IMR-90 (cell line): ENCODE measurements around the gene STRIP1. TPM values are rescaled to one million over a fixed set of nuclear protein-coding genes. Genes with fewer than 3 reads are reported as not detected.
"Not testable (repeated sequence)": the region's sequence is repeated elsewhere in the genome, so short reads cannot be mapped to it uniquely, and the experiment has no call there.

ENCODE experiments used
- ATAC-seq: fragments of 200-7000 bp; cut with Tn5 transposase; 2 replicates; pipeline ENCODE4 v1.9.1; 2020; ENCODE audit warnings: low read depth, mild to moderate bottlenecking, moderate library complexity
- BruUV-seq: library from RNA; stranded (reverse); fragments of 400-500 nt; replicated peaks from 2 replicates; lab custom pipeline; 2021; lab: Mats Ljungman, UMichigan
- CTCF ChIA-PET: fragments of 300-600 bp; formaldehyde crosslinking; extraction: SDS; loops from one replicate; lab custom pipeline; 2021; ENCODE audit warnings: antibody characterized with exemption; lab: Yijun Ruan, JAX
- POLR2A ChIA-PET: fragments of 300-600 bp; sonication (Branson Sonifier 250); formaldehyde crosslinking; loops from one replicate; lab custom pipeline; 2022; ENCODE audit warnings: antibody characterized with exemption; ENCODE audit not compliant: unreplicated experiment; lab: Charles Lee
- DNase-seq: peaks from one replicate; pipeline ENCODE4 v3.0.0; 2013
- H2AFZ ChIP-seq: replicated peaks from 2 replicates; pipeline ENCODE3; 2013; ENCODE audit warnings: low read length, mild to moderate bottlenecking; ENCODE audit not compliant: poor library complexity
- H2AK5ac ChIP-seq: 2 replicates; pipeline ENCODE4 v1.6.1; 2013; ENCODE audit warnings: low read depth, low read length, inconsistent platforms
- H2AK9ac ChIP-seq: replicated peaks from 2 replicates; pipeline ENCODE3; 2013; ENCODE audit warnings: mild to moderate bottlenecking, low read depth, low read length, moderate library complexity; ENCODE audit not compliant: poor library complexity
- H2BK120ac ChIP-seq: 2 replicates; pipeline ENCODE4 v1.6.1; 2013; ENCODE audit warnings: low read depth, low read length, inconsistent platforms
- H2BK15ac ChIP-seq: 3 replicates; pipeline ENCODE4 v1.6.1; 2013; ENCODE audit warnings: low read depth, low read length, inconsistent platforms
- H2BK20ac ChIP-seq: 2 replicates; pipeline ENCODE4 v1.6.1; 2013; ENCODE audit warnings: low read depth, mild to moderate bottlenecking, inconsistent platforms, low read length, moderate library complexity
- H2BK5ac ChIP-seq: 2 replicates; pipeline ENCODE4 v1.6.1; 2013; ENCODE audit warnings: mild to moderate bottlenecking, low read depth, low read length, inconsistent platforms; ENCODE audit not compliant: poor library complexity, severe bottlenecking
- H3K14ac ChIP-seq: replicated peaks from 2 replicates; pipeline ENCODE4 v1.6.1; 2013; ENCODE audit warnings: low read depth, low read length, inconsistent platforms
- H3K18ac ChIP-seq: 2 replicates; pipeline ENCODE4 v1.6.1; 2013; ENCODE audit warnings: low read depth, low read length, control low read depth
- H3K23ac ChIP-seq: 2 replicates; pipeline ENCODE4 v1.6.1; 2013; ENCODE audit warnings: low read depth, low read length, inconsistent platforms
- H3K27ac ChIP-seq: 2 replicates; pipeline ENCODE4 v1.5.1; 2013; ENCODE audit warnings: mild to moderate bottlenecking, control low read depth, low read length; ENCODE audit not compliant: insufficient read depth
- H3K27me3 ChIP-seq: 2 replicates; pipeline ENCODE4 v1.6.1; 2013; ENCODE audit warnings: low read length; ENCODE audit not compliant: control insufficient read depth, insufficient read depth
- H3K36me3 ChIP-seq: 2 replicates; pipeline ENCODE4 v1.6.1; 2013; ENCODE audit warnings: low read length, mixed read lengths; ENCODE audit not compliant: control insufficient read depth, insufficient read depth
- H3K4ac ChIP-seq: 2 replicates; pipeline ENCODE4 v1.6.1; 2013; ENCODE audit warnings: low read depth, low read length, inconsistent platforms
- H3K4me1 ChIP-seq: 2 replicates; pipeline ENCODE4 v1.6.1; 2013; ENCODE audit warnings: low read length, mixed read lengths; ENCODE audit not compliant: control insufficient read depth, insufficient read depth
- H3K4me2 ChIP-seq: 2 replicates; pipeline ENCODE4 v1.6.1; 2013; ENCODE audit warnings: low read depth, mild to moderate bottlenecking, control low read depth, low read length, moderate library complexity
- H3K4me3 ChIP-seq: 2 replicates; pipeline ENCODE4 v1.5.1; 2013; ENCODE audit warnings: low read depth, mild to moderate bottlenecking, control low read depth, low read length, moderate library complexity; ENCODE audit not compliant: insufficient read depth
- H3K56ac ChIP-seq: 2 replicates; pipeline ENCODE4 v1.6.1; 2013; ENCODE audit warnings: low read length, inconsistent platforms; ENCODE audit not compliant: insufficient read depth; ENCODE audit errors: extremely low read depth
- H3K79me1 ChIP-seq, 2 experiments: 2 replicates each; pipeline ENCODE4 v1.6.1; 2013; ENCODE audit warnings: low read length in 2 of 2, inconsistent platforms in 1 of 2, low read depth in 1 of 2
- H3K9ac ChIP-seq: 2 replicates; pipeline ENCODE4 v1.6.1; 2013; ENCODE audit warnings: low read depth, low read length, control low read depth
- H3K9me1 ChIP-seq: 2 replicates; pipeline ENCODE4 v1.6.1; 2013; ENCODE audit warnings: low read length, inconsistent platforms; ENCODE audit not compliant: insufficient read depth
- H3K9me3 ChIP-seq: 2 replicates; pipeline ENCODE4 v1.6.1; 2013; ENCODE audit warnings: low read length; ENCODE audit not compliant: control insufficient read depth, insufficient read depth
- H4K20me1 ChIP-seq: 2 replicates; pipeline ENCODE4 v1.6.1; 2013; ENCODE audit warnings: low read length, inconsistent platforms; ENCODE audit not compliant: insufficient read depth
- H4K5ac ChIP-seq: 2 replicates; pipeline ENCODE4 v1.6.1; 2013; ENCODE audit warnings: mild to moderate bottlenecking, low read depth, low read length, control low read depth
- H4K8ac ChIP-seq, 2 experiments: 2 replicates each; pipeline ENCODE4 v1.6.1; 2013; ENCODE audit warnings: low read depth in 2 of 2, low read length in 2 of 2, control low read depth in 1 of 2, inconsistent platforms in 1 of 2
- H4K91ac ChIP-seq: 2 replicates; pipeline ENCODE4 v1.6.1; 2013; ENCODE audit warnings: low read depth, low read length, inconsistent platforms; ENCODE audit not compliant: insufficient read depth
- CEBPB ChIP-seq: IDR thresholded peaks from 2 replicates; pipeline ENCODE4 v1.6.1; 2012; ENCODE audit warnings: low read depth, low read length, improper control_type of control experiment
- WGBS, 2 experiments: methylation state at CpG; one replicate each; pipeline versions ENCODE4 v1.1.5 to v1.1.7; 2013; ENCODE audit warnings: missing lambda C conversion rate in 2 of 2; ENCODE audit not compliant: insufficient read length in 1 of 2; ENCODE audit errors: extremely low coverage in 2 of 2; 5-methylcytosine and 5-hydroxymethylcytosine counted together
- dilution Hi-C: fragments of 300-500 bp; cut with HindIII; formaldehyde crosslinking; loops from one replicate; pipeline ENCODE4 v1.14.3; 2018; ENCODE audit warnings: low sequenced_read_pairs; ENCODE audit not compliant: unreplicated experiment
- in situ Hi-C: fragments of 300-500 bp; cut with MboI; formaldehyde crosslinking; loops from 3 replicates; pipeline ENCODE4 v1.14.3; 2019; ENCODE audit warnings: low sequenced_read_pairs, inconsistent platforms, mixed read lengths
- intact Hi-C: fragments of 100-400 bp; cut with micrococcal nuclease; formaldehyde crosslinking; loops from 2 replicates; pipeline ENCODE4 v1.10.0; 2022
- polyA plus RNA-seq, 3 experiments: library from polyadenylated mRNA; depleted of rRNA; stranded (reverse); fragments of >200 nt; gene quantifications; 2 replicates each; pipeline ENCODE4 v1.2.3, GENCODE V29; 2012; ENCODE audit warnings: low replicate concordance in 1 of 3
- total RNA-seq: library from RNA; depleted of rRNA; stranded (reverse); fragments of >200 nt; gene quantifications from 2 replicates; pipeline ENCODE4 v1.2.3, GENCODE V29; 2012

The STRIP1 gene
- total and polyA plus RNA-seq, 2 of the 4 experiments (the other 2 are of a cell fraction) = 30.4 to 33.5 TPM

DNA sequence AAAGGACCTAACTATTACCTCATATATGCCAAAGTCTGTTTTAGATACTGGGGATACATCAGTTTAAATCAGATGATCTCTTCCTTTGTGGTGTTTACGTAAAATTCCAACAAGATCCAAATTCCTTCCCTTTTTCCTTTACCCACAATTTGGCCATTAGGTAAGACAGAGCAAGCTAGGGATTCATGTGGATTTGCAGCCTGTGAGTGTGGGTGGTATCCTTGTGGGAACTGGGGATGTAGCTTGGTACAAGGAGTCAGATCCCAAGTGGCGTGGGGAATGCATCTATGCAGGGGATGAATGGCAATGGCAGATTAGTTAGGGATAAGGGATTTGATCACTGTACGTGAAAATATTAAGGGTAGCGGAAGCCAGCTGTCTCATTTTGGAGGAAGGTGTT is 9.8 kb upstream of the STRIP1 start:
- Histone ChIP-seq H2BK120ac (no peak overlapping the region), H3K23ac (no peak overlapping the region), H3K79me1 (peaks cover 0 to 3% of the 10 kb centered on the region in 2 experiments; a peak in 2 of 4 replicates), H3K27me3 (no peaks in the 10 kb centered on the region), H3K18ac (no peak overlapping the region), H4K91ac (no peak overlapping the region), H4K8ac (no peak overlapping the region), H3K27ac (no peak overlapping the region), H3K4me1 (no peaks in the 10 kb centered on the region), H4K5ac (no peak overlapping the region), H3K9me3 (no peaks in the 10 kb centered on the region), H3K56ac (no peak overlapping the region), H3K4me2 (no peak overlapping the region), H3K9ac (no peak overlapping the region), H2AFZ (no peak overlapping the region), H2AK9ac (no peak overlapping the region), H2BK5ac (no peak overlapping the region), H3K36me3 (peaks cover 32% of the 10 kb centered on the region), H2AK5ac (no peak overlapping the region), H3K4ac (no peak overlapping the region), H3K14ac (no peak overlapping the region), H3K9me1 (peaks cover 5% of the 10 kb centered on the region), H2BK20ac (no peak overlapping the region), H4K20me1 (no peaks in the 10 kb centered on the region), H2BK15ac (no peak overlapping the region), H3K4me3 (no peak overlapping the region)
- TF ChIP-seq CEBPB = no peak
- BruUV-seq = no TSS peak
- ATAC-seq = no peak
- in situ Hi-C loops = no loop called here
- ChIA-PET CTCF (no interaction called here), POLR2A (no interaction called here)
- no peak for DNase-seq
- dilution Hi-C loops = no loop called here
- intact Hi-C loops = no loop called here
- WGBS, 2 experiments = 100% methylated on average over 3 of the region's 4 CpGs; no CpG with 5 or more reads in 1 of the 2 experiments

- H3K9ac ChIP-seq, H3K27ac ChIP-seq, H2BK15ac ChIP-seq, H4K91ac ChIP-seq, H2BK5ac ChIP-seq, H4K20me1 ChIP-seq, H3K56ac ChIP-seq, BruUV-seq, H3K9me3 ChIP-seq, H3K9me1 ChIP-seq, H3K23ac ChIP-seq, H3K79me1 ChIP-seq, DNase-seq, H3K4ac ChIP-seq, H2BK20ac ChIP-seq, POLR2A ChIA-PET, H3K4me1 ChIP-seq, H3K36me3 ChIP-seq, H3K27me3 ChIP-seq, H2AK5ac ChIP-seq, in situ Hi-C loops, ATAC-seq, H4K5ac ChIP-seq, H3K18ac ChIP-seq, dilution Hi-C loops, H3K4me3 ChIP-seq, H2BK120ac ChIP-seq, H2AK9ac ChIP-seq: not testable (repeated sequence)
- Histone ChIP-seq H4K8ac (peak overlapping the region in 1 of 2 experiments; percentile 83; a peak in 2 of 4 replicates), H2AFZ (peak overlapping the region; percentile 5), H3K4me2 (peak overlapping the region; percentile 70; the same call in 1 of the 2 replicates), H3K14ac (peak overlapping the region; percentile 68; the same call in 1 of the 2 replicates)
- intact Hi-C loops = loop anchor here (5.0 kb wide), 1 partner anchor 432 kb away; no protein-coding TSS in a partner anchor
- WGBS, 2 experiments = no CpG with 5 or more reads among the region's 4 CpGs
- CTCF ChIA-PET = interaction anchor here (1.5 kb wide), 1 partner anchor 10 kb away, joined by 3 read pairs; no protein-coding TSS in a partner anchor
Measured at GRCh38 chr1:110030687-110031086, 3.7 kb upstream of the STRIP1 start.
